ENCODE results near the gene CAPN14. TPM values are rescaled to one million over a fixed set of nuclear protein-coding genes. Genes with fewer than 3 reads are reported as not detected.

The CAPN14 gene
- total RNA-seq: 0.08 TPM in 1 of 2 replicates, not detected in the other

GRCh38 chr2:31217465-31218200 lies at the start of gene CAPN14:
CAPN14 (minus strand) TSS chr2:31217515; CDS start chr2:31205447, 12,068 bp downstream.

DNA sequence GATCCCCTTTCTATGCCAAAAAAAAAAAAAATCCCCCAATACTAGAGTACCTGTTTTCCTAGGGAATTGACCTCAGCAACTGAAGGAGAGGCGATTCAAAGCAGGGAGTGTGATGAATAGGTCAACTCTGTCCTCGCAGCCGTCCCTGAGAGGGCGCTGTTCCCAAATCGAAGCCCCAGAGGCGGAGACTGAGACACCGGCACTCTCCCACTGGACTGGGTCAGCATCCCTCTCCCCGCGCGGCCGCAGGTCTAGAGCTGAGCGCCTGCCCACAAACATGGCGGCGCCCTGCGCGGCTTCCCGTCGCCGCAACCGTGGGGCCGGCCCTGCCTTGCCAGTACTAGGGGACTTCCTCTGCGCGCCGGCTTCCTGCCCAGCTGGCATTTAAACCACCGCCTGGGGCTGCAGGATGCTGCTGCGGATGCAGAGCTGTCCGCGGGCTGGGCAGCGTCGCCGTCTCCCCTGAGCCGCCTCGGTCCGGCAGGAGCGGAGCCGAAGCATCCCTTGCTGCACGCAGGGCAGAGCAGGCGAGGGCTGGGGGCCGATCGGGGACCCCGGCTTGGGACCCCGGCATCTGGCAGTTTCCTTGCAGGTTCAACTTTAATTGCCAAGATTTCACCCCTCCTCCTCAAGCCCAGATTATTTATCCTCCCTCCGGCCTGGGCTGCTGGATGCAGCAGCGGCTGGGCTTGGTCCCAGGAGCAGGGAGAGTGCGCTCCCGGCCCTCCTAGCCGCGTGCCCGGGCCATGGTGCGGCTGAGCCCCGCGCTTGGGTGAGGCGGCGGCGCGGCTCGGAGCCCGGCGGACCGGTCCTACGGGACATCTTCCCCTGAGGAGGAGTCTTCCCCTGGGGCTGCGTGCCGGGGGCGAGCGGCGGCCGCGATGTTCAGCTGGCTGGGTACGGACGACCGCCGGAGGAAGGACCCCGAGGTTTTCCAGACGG lies 16.7 kb upstream of the CAPN14 start, which contains the start of gene EHD3:
Gene EHD3, plus strand, starts transcription at position 412 of the 942 bp plus-strand sequence. Its CDS starts 470 bp downstream, at position 882.

GRCh38 chr2:31138037-31138962 lies 79.0 kb downstream of the CAPN14 start, which contains the start of gene GALNT14:
GALNT14 (minus strand) TSS chr2:31138440; CDS start chr2:31138086, 354 bp downstream.

Other genes starting within 250 kb of the CAPN14 start
- gene GALNT14, start 79.1 kb downstream of the CAPN14 start, total RNA-seq: 0.56 and 3.4 TPM in 2 replicates
- 23.0 and 36.4 TPM in 2 replicates for gene EHD3, start 16.6 kb upstream of the CAPN14 start, total RNA-seq
- gene XDH, start 197.2 kb upstream of the CAPN14 start, total RNA-seq: 0.24 and 0.52 TPM in 2 replicates